NT2/D1 (cell line): ENCODE data around the gene CYP2A6.
"Not testable (repeated sequence)": the region's sequence is repeated elsewhere in the genome, so short reads cannot be mapped to it uniquely, and the experiment has no call there.

Experiments used
- SUZ12 ChIP-seq: IDR thresholded peaks from 2 replicates; pipeline ENCODE4 v1.6.1; 2011; ENCODE audit not compliant: insufficient read length, insufficient read depth; ENCODE audit errors: extremely low read depth
- YY1 ChIP-seq: IDR thresholded peaks from 2 replicates; pipeline ENCODE4 v1.6.1; 2011; ENCODE audit not compliant: insufficient read length, insufficient read depth
- ZNF274 ChIP-seq: IDR thresholded peaks from 2 replicates; pipeline ENCODE4 v1.6.1; 2011; ENCODE audit warnings: mild to moderate bottlenecking, low read depth, low read length

GRCh38 chr19:40843653-40844052, 6.6 kb downstream of the CYP2A6 start:
- TF ChIP-seq ZNF274, YY1, SUZ12: not testable (repeated sequence)
